DOHH2 (cell line): ENCODE measurements around the gene AFF2.

ENCODE experiments used
- H3F3A ChIP-seq: fragments of 200-600 bp; sonication (generic), shearing (Covaris generic); 2 replicates; pipeline ENCODE4 v1.6.0; 2016; ENCODE audit warnings: antibody characterized with exemption, mild to moderate bottlenecking; ENCODE audit not compliant: control insufficient read depth, insufficient read depth
- H3K27ac ChIP-seq: fragments of 200-600 bp; sonication (generic); 2 replicates; pipeline ENCODE4 v1.5.1; 2014; ENCODE audit warnings: low read depth, mild to moderate bottlenecking, low read length, moderate library complexity
- H3K27me3 ChIP-seq: fragments of 200-600 bp; sonication (generic); 2 replicates; pipeline ENCODE4 v1.6.1; 2014; ENCODE audit warnings: mild to moderate bottlenecking, low read length, mixed read lengths; ENCODE audit not compliant: control insufficient read depth
- H3K36me3 ChIP-seq: fragments of 200-600 bp; sonication (generic); 2 replicates; pipeline ENCODE4 v1.6.1; 2014; ENCODE audit warnings: mild to moderate bottlenecking, low read length, moderate library complexity, mixed read lengths; ENCODE audit not compliant: control insufficient read depth
- H3K4me1 ChIP-seq: fragments of 200-600 bp; sonication (generic); 2 replicates; pipeline ENCODE4 v1.6.1; 2014; ENCODE audit warnings: mild to moderate bottlenecking, low read length, mixed read lengths; ENCODE audit not compliant: control insufficient read depth
- H3K4me2 ChIP-seq: fragments of 200-600 bp; sonication (generic); 2 replicates; pipeline ENCODE4 v1.6.0; 2014; ENCODE audit warnings: mild to moderate bottlenecking, low read length, moderate library complexity
- H3K4me3 ChIP-seq: fragments of 200-600 bp; sonication (generic); 2 replicates; pipeline ENCODE4 v1.5.1; 2014; ENCODE audit warnings: mild to moderate bottlenecking, low read length, mixed read lengths
- H3K79me2 ChIP-seq: fragments of 200-600 bp; sonication (generic); 2 replicates; pipeline ENCODE4 v1.6.1; 2014; ENCODE audit warnings: mild to moderate bottlenecking, low read length, mixed read lengths; ENCODE audit not compliant: control insufficient read depth
- H3K9me2 ChIP-seq: fragments of 200-600 bp; sonication (generic); replicated peaks from 2 replicates; pipeline ENCODE4 v1.6.1; 2014; ENCODE audit warnings: mild to moderate bottlenecking, low read length, mixed read lengths; ENCODE audit not compliant: control insufficient read depth
- H3K9me3 ChIP-seq: fragments of 200-600 bp; sonication (generic); 2 replicates; pipeline ENCODE4 v1.6.1; 2014; ENCODE audit warnings: antibody characterized with exemption, low read length, mixed read lengths; ENCODE audit not compliant: control insufficient read depth, insufficient read depth
- H4K20me1 ChIP-seq: fragments of 200-600 bp; sonication (generic); 2 replicates; pipeline ENCODE4 v1.6.0; 2014; ENCODE audit warnings: low read depth, mild to moderate bottlenecking, antibody characterized with exemption, low read length, moderate library complexity; ENCODE audit not compliant: control insufficient read depth, insufficient read depth
- EZH2phosphoT487 ChIP-seq: fragments of 200-600 bp; sonication (generic); IDR thresholded peaks from 2 replicates; pipeline ENCODE4 v1.6.1; 2017; ENCODE audit warnings: borderline replicate concordance, mild to moderate bottlenecking, antibody characterized with exemption, low read length, moderate library complexity, mixed read lengths
- TF ChIP-seq, protein P1 (sequence below): fragments of 200-600 bp; sonication (generic); IDR thresholded peaks from one replicate; pipeline ENCODE4 v1.5.1; 2014; ENCODE audit warnings: antibody characterized with exemption, mild to moderate bottlenecking, low read depth, low read length; ENCODE audit not compliant: poor library complexity, severe bottlenecking

AFF2 gene

DNA sequence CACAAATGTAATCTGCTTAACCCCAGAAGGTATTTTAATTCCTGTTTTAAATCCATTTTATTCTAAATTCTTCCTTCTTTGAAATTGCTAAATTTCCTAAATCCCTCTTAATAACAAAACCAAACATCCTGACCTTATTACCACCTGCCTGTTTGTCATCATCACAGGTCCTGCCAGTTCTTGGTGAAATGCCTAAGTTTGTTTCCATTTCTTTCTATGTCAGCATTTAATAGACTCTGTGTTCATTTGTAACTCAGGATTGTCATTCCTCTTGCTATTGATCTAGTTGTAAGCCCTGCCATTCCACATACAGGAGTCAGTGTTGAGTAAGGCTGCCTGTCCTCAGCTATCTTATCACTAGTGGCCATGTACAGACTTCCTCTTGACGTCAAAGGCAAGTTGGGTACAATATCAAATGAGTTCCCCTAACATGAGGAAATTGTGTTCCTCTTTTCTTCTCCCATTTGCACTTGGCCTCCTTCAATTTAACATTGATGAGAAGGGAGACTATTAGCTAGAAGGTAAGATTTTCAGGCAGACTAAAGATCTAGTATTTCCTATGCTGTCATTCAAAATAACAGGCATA lies 440.1 kb downstream of the AFF2 start:
- Histone ChIP-seq H3K4me1 (peaks cover 4% of the 10 kb centered on the region; the same call in 1 of the 2 replicates), H3F3A (no peaks in the 10 kb centered on the region), H3K4me2 (no peak overlapping the region), H3K9me3 (no peaks in the 10 kb centered on the region), H3K27ac (no peak overlapping the region), H3K9me2 (no peaks in the 10 kb centered on the region), H3K79me2 (no peaks in the 10 kb centered on the region), H4K20me1 (no peaks in the 10 kb centered on the region), H3K4me3 (no peak overlapping the region), H3K36me3 (no peaks in the 10 kb centered on the region), H3K27me3 (no peaks in the 10 kb centered on the region)
- no peak for TF ChIP-seq EZH2phosphoT487

DNA sequence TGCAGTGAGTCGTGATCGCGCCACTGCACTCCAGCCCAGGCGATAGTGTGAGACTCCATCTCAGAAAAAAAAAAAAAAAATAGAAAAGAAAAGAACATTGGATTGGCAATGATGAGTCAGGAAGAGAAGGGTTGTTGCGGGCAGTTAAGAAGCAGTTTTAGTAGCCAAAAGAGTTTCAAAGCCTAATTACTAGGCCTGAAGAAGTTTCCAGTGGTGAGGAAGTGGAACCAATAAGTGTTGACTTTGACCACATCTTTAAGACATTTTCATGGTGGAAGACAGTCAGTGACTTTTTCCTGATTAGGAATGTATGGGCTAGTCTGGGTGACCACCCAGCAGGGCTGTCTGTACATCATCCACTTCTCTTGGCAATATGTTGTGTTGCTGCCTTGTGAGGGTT lies 442.3 kb downstream of the AFF2 start:
- Histone ChIP-seq H3K4me2 (no peak overlapping the region), H3K9me2 (no peaks in the 10 kb centered on the region), H3K4me3 (no peak overlapping the region), H3K36me3 (no peaks in the 10 kb centered on the region), H3K4me1 (peaks cover 4% of the 10 kb centered on the region; the same call in 1 of the 2 replicates), H3K9me3 (no peaks in the 10 kb centered on the region), H3K27me3 (no peaks in the 10 kb centered on the region), H4K20me1 (no peaks in the 10 kb centered on the region), H3K79me2 (no peaks in the 10 kb centered on the region), H3F3A (no peaks in the 10 kb centered on the region), H3K27ac (no peak overlapping the region)
- TF ChIP-seq, protein P1, sequence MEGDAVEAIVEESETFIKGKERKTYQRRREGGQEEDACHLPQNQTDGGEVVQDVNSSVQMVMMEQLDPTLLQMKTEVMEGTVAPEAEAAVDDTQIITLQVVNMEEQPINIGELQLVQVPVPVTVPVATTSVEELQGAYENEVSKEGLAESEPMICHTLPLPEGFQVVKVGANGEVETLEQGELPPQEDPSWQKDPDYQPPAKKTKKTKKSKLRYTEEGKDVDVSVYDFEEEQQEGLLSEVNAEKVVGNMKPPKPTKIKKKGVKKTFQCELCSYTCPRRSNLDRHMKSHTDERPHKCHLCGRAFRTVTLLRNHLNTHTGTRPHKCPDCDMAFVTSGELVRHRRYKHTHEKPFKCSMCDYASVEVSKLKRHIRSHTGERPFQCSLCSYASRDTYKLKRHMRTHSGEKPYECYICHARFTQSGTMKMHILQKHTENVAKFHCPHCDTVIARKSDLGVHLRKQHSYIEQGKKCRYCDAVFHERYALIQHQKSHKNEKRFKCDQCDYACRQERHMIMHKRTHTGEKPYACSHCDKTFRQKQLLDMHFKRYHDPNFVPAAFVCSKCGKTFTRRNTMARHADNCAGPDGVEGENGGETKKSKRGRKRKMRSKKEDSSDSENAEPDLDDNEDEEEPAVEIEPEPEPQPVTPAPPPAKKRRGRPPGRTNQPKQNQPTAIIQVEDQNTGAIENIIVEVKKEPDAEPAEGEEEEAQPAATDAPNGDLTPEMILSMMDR = no peak
- TF ChIP-seq EZH2phosphoT487 = no peak

DNA sequence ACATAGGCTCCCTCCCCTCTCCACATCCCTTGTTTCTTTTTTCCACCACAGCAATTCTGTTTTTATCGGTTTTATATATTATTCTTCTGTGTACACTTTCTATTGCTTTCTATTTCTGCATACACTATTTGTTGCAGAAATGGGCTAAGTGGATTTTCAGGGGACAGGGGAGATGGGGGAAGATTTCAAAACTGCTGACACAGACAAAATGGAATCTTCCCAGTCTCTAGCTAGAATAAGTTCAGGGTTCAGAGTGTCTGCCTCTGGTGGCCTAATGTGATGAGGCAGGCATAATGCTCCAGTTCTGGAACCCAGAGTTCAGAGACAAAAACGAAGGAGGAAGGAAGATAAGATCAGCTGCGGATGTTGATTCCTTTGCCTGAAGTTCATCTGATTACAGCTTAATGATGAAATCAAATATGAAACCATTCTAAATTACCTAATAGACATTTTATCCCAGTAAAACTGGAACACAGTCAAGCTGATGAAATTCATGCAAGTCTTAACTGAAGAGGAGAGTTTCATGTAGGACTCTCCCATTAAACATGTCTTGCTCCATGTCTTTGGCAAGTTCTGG lies 447.1 kb downstream of the AFF2 start:
- H3F3A ChIP-seq = no peaks in the 10 kb centered on the region
- H4K20me1 ChIP-seq = no peaks in the 10 kb centered on the region
- H3K4me3 ChIP-seq = no peak overlapping the region
- no peaks in the 10 kb centered on the region for H3K36me3 ChIP-seq
- no peaks in the 10 kb centered on the region for H3K9me3 ChIP-seq
- no peaks in the 10 kb centered on the region for H3K27me3 ChIP-seq
- H3K9me2 ChIP-seq = no peaks in the 10 kb centered on the region
- no peak overlapping the region for H3K27ac ChIP-seq
- H3K4me2 ChIP-seq = no peak overlapping the region
- H3K79me2 ChIP-seq = no peaks in the 10 kb centered on the region
- TF ChIP-seq, protein P1 = no peak
- H3K4me1 ChIP-seq = no peaks in the 10 kb centered on the region

DNA sequence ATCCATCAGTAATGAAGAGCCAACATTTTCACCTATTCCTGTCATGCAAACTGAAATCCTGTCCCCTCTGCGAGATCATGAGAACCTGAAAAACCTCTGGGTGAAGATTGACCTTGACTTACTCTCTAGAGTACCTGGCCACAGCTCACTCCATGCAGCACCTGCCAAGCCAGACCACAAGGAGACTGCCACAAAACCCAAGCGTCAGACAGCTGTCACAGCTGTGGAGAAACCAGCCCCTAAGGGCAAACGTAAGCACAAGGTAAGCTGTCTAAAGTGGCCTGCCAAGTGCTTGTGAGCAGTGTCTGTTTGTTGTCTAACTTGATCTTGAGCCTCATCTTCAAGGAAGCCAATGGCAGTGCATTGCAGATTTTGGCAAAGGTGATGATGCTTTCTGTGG lies 455.9 kb downstream of the AFF2 start:
- H3K27me3 ChIP-seq = no peaks in the 10 kb centered on the region
- H3K4me3 ChIP-seq = no peak overlapping the region
- H3K4me1 ChIP-seq = no peaks in the 10 kb centered on the region
- no peaks in the 10 kb centered on the region for H3K79me2 ChIP-seq
- no peak overlapping the region for H3K4me2 ChIP-seq
- H3K9me2 ChIP-seq = no peaks in the 10 kb centered on the region
- peaks cover 60% of the 10 kb centered on the region for H3K36me3 ChIP-seq
- H3K27ac ChIP-seq = no peak overlapping the region
- no peaks in the 10 kb centered on the region for H3K9me3 ChIP-seq
- H4K20me1 ChIP-seq = no peaks in the 10 kb centered on the region
- H3F3A ChIP-seq = no peaks in the 10 kb centered on the region
- TF ChIP-seq EZH2phosphoT487 = no peak
- TF ChIP-seq, protein P1 = no peak
